Gastroesophageal sphincter (tissue), 3 donors: ENCODE measurements around the gene IL9.

Experiments used
- EP300 ChIP-seq: sonication (generic); formaldehyde crosslinking; IDR thresholded peaks from one replicate; pipeline ENCODE4 v1.6.1; 2017; ENCODE audit warnings: antibody characterized with exemption, mild to moderate bottlenecking
- POLR2A ChIP-seq, 2 donors: fragments of 450-650 bp; IDR thresholded peaks; one replicate each; pipeline ENCODE4 v1.6.1; 2017; ENCODE audit warnings: antibody characterized with exemption in 2 of 2, mild to moderate bottlenecking in 2 of 2, moderate library complexity in 1 of 2
- POLR2AphosphoS5 ChIP-seq: sonication (generic); formaldehyde crosslinking; IDR thresholded peaks from one replicate; pipeline ENCODE4 v1.6.1; 2017; ENCODE audit warnings: antibody characterized with exemption
- TF ChIP-seq, protein P1 (sequence below), 4 experiments: fragments of 200-600 bp in 2 of 4; fragments of 450-650 bp in 2 of 4; sonication (generic) in 1 of 4; IDR thresholded peaks; one replicate each; pipeline ENCODE4 v1.5.1; 2017 to 2019; ENCODE audit warnings: antibody characterized with exemption in 4 of 4, mild to moderate bottlenecking in 2 of 4, moderate library complexity in 2 of 4

DNA sequence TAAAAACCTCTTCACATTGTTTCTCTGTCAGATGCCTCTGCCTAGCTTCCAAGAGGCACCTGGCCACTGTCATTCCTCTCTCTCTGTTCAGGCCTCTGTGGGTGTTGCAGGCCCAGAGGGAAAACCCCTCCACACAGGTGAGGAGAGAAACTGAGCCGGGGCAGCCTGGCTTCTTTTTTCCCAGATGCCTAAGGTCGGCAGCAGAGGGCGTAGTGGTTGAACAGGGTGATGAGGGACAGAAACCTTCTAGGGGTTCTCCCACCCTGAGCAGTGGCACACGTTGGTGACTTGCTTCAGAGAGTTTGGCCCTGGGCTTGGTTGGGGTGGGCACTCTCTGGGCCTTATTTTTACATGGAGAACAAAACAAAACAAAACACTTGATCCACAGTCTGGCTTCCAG is 12.2 kb downstream of the IL9 start:
- TF ChIP-seq, protein P1, sequence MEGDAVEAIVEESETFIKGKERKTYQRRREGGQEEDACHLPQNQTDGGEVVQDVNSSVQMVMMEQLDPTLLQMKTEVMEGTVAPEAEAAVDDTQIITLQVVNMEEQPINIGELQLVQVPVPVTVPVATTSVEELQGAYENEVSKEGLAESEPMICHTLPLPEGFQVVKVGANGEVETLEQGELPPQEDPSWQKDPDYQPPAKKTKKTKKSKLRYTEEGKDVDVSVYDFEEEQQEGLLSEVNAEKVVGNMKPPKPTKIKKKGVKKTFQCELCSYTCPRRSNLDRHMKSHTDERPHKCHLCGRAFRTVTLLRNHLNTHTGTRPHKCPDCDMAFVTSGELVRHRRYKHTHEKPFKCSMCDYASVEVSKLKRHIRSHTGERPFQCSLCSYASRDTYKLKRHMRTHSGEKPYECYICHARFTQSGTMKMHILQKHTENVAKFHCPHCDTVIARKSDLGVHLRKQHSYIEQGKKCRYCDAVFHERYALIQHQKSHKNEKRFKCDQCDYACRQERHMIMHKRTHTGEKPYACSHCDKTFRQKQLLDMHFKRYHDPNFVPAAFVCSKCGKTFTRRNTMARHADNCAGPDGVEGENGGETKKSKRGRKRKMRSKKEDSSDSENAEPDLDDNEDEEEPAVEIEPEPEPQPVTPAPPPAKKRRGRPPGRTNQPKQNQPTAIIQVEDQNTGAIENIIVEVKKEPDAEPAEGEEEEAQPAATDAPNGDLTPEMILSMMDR (IDR thresholded peaks at IDR 0.05) = no peak
- TF ChIP-seq POLR2A (IDR thresholded peaks at IDR 0.05) = no peak
- no peak for TF ChIP-seq POLR2AphosphoS5
- no peak for TF ChIP-seq EP300
